Measurements from ENCODE around the gene EIF3K. TPM values are rescaled to one million over a fixed set of nuclear protein-coding genes. Genes with fewer than 3 reads are reported as not detected.

EIF3K gene
- total and polyA plus RNA-seq, 2 of the 13 experiments (the other 11 are each of a cell fraction or from before 2014, with no cell fraction given), result 179 to 258 TPM

- DNase-seq (ENCODE audit: low spot score) (peak; percentile 91), ATAC-seq (peak; percentile 69), FAIRE-seq (peak; percentile 39)
- H3K36me3 ChIP-seq (replicated peaks in 1 of 2; ENCODE audit: control insufficient read depth in 1 of 2, insufficient read depth in 2 of 2, low read length in 2 of 2), result no peaks in the 10 kb centered on the region
- ChIA-PET POLR2A (interaction anchor here (0.7 to 4.6 kb wide), 30 partner anchors 9 to 283 kb away, joined by 3 to 63 read pairs (median 5); partner anchors contain the start of genes ECH1, EIF3K, FAM98C and MRPS12), CTCF (ENCODE audit: low intra/inter-chr PET ratio, low total read pairs) (interaction anchor here (1.2 kb wide), 1 partner anchor 283 kb away, joined by 4 read pairs; the partner anchor contains the start of genes MRPS12 and SARS2)
- H3K4me2 ChIP-seq (ENCODE audit: low read depth, low read length), result peak within 1 kb of the TSS; percentile 94
- BruUV-seq (replicated peaks), result no TSS peak
- intact Hi-C loops (cut with micrococcal nuclease; ENCODE audit: unreplicated experiment), result no loop called here
- in situ Hi-C loops (cut with HindIII; ENCODE audit: extremely low pct_ligation_motif_present, low pct_unique_long_range_greater_than_20kb), result no loop called here
- peaks cover 32% of the 10 kb centered on the region for H3K4me1 ChIP-seq (ENCODE audit: insufficient read depth, low read length)
- H3K79me2 ChIP-seq (ENCODE audit: insufficient read depth, low read length), result peaks cover 49% of the 10 kb centered on the region
- peaks cover 11% of the 10 kb centered on the region; the same call in 1 of the 2 replicates for H4K20me1 ChIP-seq (ENCODE audit: insufficient read depth, low read length)
- H3K9me3 ChIP-seq (ENCODE audit: low read length), result no peaks in the 10 kb centered on the region
- H3K27ac ChIP-seq (ENCODE audit: extremely low read length, insufficient read depth, low read length), result peak within 1 kb of the TSS; percentile 92
- peak within 1 kb of the TSS; percentile 12 for H2AFZ ChIP-seq (ENCODE audit: low read length)
- H3K4me3 ChIP-seq (replicated peaks in 1 of 3; ENCODE audit: insufficient read depth in 1 of 3, low read depth in 2 of 3, low read length in 3 of 3), result peak within 1 kb of the TSS; percentile 84 to 100 (median 100)
- H3K9ac ChIP-seq (ENCODE audit: insufficient read depth, low read depth, low read length), result peak within 1 kb of the TSS; percentile 99
- WGBS (ENCODE audit: low lambda C conversion rate), result under 1% methylated on average over 37 of the region's 77 CpGs
- peaks cover 0 to 4% of the 10 kb centered on the region in 2 experiments; a peak in 2 of 5 replicates for H3K27me3 ChIP-seq (ENCODE audit: control insufficient read depth in 1 of 2, insufficient read depth in 2 of 2, low read length in 2 of 2)
- TF ChIP-seq ZNF547 (CRISPR knock-in tag; IDR thresholded peaks at IDR 0.05), result peak; percentile 43; the same call in 1 of the 2 replicates
- peak; percentile 42; the same call in 1 of the 2 replicates for TF ChIP-seq ELF1 (CRISPR knock-in tag; IDR thresholded peaks at IDR 0.05)
- TF ChIP-seq POLR2G (IDR thresholded peaks at IDR 0.05; ENCODE audit: low read depth, low read length), result peak; percentile 92
- peak in 1 of 2 experiments; percentile 65; a peak in 1 of 4 replicates for TF ChIP-seq HMGXB4 (CRISPR knock-in tag; IDR thresholded peaks at IDR 0.05; ENCODE audit: borderline replicate concordance in 1 of 2, low read depth in 1 of 2)
- peak; percentile 48; the same call in 1 of the 2 replicates for TF ChIP-seq HBP1 (CRISPR knock-in tag; IDR thresholded peaks at IDR 0.05; ENCODE audit: low read depth)
- peak; percentile 71 for TF ChIP-seq TBX2 (CRISPR knock-in tag; IDR thresholded peaks at IDR 0.05; ENCODE audit: borderline replicate concordance)
- no peak for TF ChIP-seq SP140L (CRISPR knock-in tag; IDR thresholded peaks at IDR 0.05; ENCODE audit: borderline replicate concordance)
- peak; percentile 86 for TF ChIP-seq BCL3 (CRISPR knock-in tag; IDR thresholded peaks at IDR 0.05)
- TF ChIP-seq ZBTB25 (CRISPR knock-in tag; IDR thresholded peaks at IDR 0.05), result no peak
- TF ChIP-seq ZNF354B (CRISPR knock-in tag; IDR thresholded peaks at IDR 0.05), result no peak
- peak; percentile 72 for TF ChIP-seq SPEN (CRISPR knock-in tag; IDR thresholded peaks at IDR 0.05; ENCODE audit: low read depth)
- peak; percentile 78 for TF ChIP-seq ZNF687 (CRISPR knock-in tag; IDR thresholded peaks at IDR 0.05)
Observed at GRCh38 chr19:38647368-38647965, 28.5 kb downstream of the EIF3K start, which contains the start of gene ACTN4. ACTN4 (plus strand) TSS chr19:38647649; CDS start chr19:38647746, 97 bp downstream.

Measured in HepG2 (cell line).